Spinal cord (tissue), 10 donors: ENCODE results near the gene LSM11. TPM values are rescaled to one million over a fixed set of nuclear protein-coding genes. Genes with fewer than 3 reads are reported as not detected.

ENCODE experiments used
- DNase-seq, 6 donors: peaks; one replicate each; pipeline versions ENCODE4 v3.0.0 to v3.0.0-alpha.2; 2013 to 2015; ENCODE audit warnings: low spot score in 6 of 6, low read depth in 4 of 6
- H3K27ac ChIP-seq: one replicate; pipeline ENCODE4 v1.5.1; 2013; ENCODE audit warnings: low read depth, low read length, control low read depth
- H3K27me3 ChIP-seq: one replicate; pipeline ENCODE4 v1.6.1; 2013; ENCODE audit warnings: low read length; ENCODE audit not compliant: control insufficient read depth, insufficient read depth
- H3K36me3 ChIP-seq: one replicate; pipeline ENCODE4 v1.6.1; 2013; ENCODE audit warnings: low read length; ENCODE audit not compliant: control insufficient read depth, insufficient read depth
- H3K4me1 ChIP-seq: one replicate; pipeline ENCODE4 v1.6.1; 2013; ENCODE audit warnings: low read length; ENCODE audit not compliant: control insufficient read depth, insufficient read depth
- H3K4me3 ChIP-seq: one replicate; pipeline ENCODE4 v1.5.1; 2013; ENCODE audit warnings: low read depth, low read length, control low read depth
- H3K9me3 ChIP-seq: one replicate; pipeline ENCODE4 v1.6.1; 2013; ENCODE audit warnings: low read length; ENCODE audit not compliant: control insufficient read depth, insufficient read depth
- WGBS: methylation state at CpG from one replicate; pipeline ENCODE4 v1.1.5; 2013; ENCODE audit warnings: missing lambda C conversion rate; ENCODE audit not compliant: insufficient coverage; 5-methylcytosine and 5-hydroxymethylcytosine counted together
- polyA plus RNA-seq, 2 donors: library from polyadenylated mRNA; unstranded; fragments of 120-200 nt; gene quantifications; one replicate each; pipeline ENCODE4 v1.2.1, GENCODE V29; 2013; ENCODE audit not compliant: insufficient read length in 2 of 2
- total RNA-seq, 2 donors: library from RNA; depleted of rRNA in 1 of 2; stranded (reverse); fragments of 120-200 nt in 1 of 2; fragments of >200 nt in 1 of 2; gene quantifications; one replicate each; pipeline versions ENCODE4 v1.2.3 to v1.2.4, GENCODE V29; 2013 to 2014
- donor health status: healthy.

LSM11 gene
- total and polyA plus RNA-seq, 4 donors: 18.7 to 66.3 (median 58.3) TPM

- DNase-seq: peak in 2 of 6 donors; percentile 78 to 81
- 3% methylated on average over 54 of the region's 56 CpGs for WGBS
- Histone ChIP-seq H3K27me3 (no peaks in the 10 kb centered on the region), H3K36me3 (peaks cover 5% of the 10 kb centered on the region), H3K27ac (no peak overlapping the region), H3K4me1 (peaks cover 7% of the 10 kb centered on the region), H3K9me3 (no peaks in the 10 kb centered on the region), H3K4me3 (peak overlapping the region; percentile 64)
Measured at GRCh38 chr5:157744051-157745011, 819 bp downstream of the LSM11 start.

GRCh38 chr5:157745041-157745456, 1.5 kb downstream of the LSM11 start:
- Histone ChIP-seq H3K36me3 (peaks cover 2% of the 10 kb centered on the region), H3K9me3 (no peaks in the 10 kb centered on the region), H3K4me3 (peak overlapping the region; percentile 64), H3K4me1 (peaks cover 7% of the 10 kb centered on the region), H3K27me3 (no peaks in the 10 kb centered on the region), H3K27ac (no peak overlapping the region)
- WGBS: 50% methylated on average over 1 of the region's 4 CpGs
- peak in 1 of 6 donors; percentile 40 for DNase-seq

GRCh38 chr5:157747173-157747740, 3.7 kb downstream of the LSM11 start:
- peaks cover 7% of the 10 kb centered on the region for H3K4me1 ChIP-seq
- H3K36me3 ChIP-seq: peaks cover 5% of the 10 kb centered on the region
- no peak overlapping the region for H3K27ac ChIP-seq
- H3K9me3 ChIP-seq: no peaks in the 10 kb centered on the region
- no peak for DNase-seq
- 33% methylated on average over 1 of the region's 6 CpGs for WGBS
- H3K4me3 ChIP-seq: no peak overlapping the region
- no peaks in the 10 kb centered on the region for H3K27me3 ChIP-seq

GRCh38 chr5:157747766-157748700, 4.5 kb downstream of the LSM11 start:
- no peak for DNase-seq
- H3K27ac ChIP-seq: no peak overlapping the region
- no peak overlapping the region for H3K4me3 ChIP-seq
- H3K9me3 ChIP-seq: no peaks in the 10 kb centered on the region
- H3K4me1 ChIP-seq: peaks cover 7% of the 10 kb centered on the region
- H3K36me3 ChIP-seq: peaks cover 9% of the 10 kb centered on the region
- no peaks in the 10 kb centered on the region for H3K27me3 ChIP-seq
- 100% methylated on average over 1 of the region's 8 CpGs for WGBS

DNA sequence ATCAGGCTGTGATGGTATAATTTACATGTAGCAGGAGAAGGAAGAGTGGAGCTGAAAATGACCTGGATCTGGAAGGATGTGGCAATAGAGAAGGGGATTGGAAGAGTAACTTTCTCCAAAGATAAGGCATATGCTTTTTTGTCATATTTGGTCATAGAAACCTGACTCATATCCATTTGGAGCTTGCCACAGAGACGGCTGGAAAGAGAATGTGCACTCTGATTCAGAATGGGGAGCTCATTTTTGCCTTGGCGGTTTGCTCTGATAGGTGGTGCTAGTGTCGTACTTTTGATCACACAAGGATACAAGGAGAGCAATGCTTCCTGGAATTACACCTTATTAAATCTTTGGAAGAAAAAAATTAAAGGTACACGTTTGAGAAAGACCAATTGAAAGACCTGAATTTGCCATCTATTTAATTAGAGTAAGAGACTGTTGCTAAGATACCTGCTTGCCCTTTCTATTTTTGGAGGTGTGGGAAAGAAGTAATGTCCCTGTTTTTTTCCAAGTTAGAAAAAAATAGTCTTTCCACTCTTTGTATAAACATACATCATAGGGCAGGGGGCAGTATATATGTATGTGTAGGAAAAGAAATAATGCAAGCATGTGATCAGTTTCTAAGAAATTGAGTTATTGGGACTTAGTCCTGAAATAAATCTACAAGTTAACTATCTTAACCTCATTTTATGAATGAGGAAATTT, 5.4 kb downstream of the LSM11 start:
- 73% methylated on average over 3 of the region's 4 CpGs for WGBS
- Histone ChIP-seq H3K27ac (no peak overlapping the region), H3K4me3 (no peak overlapping the region), H3K27me3 (no peaks in the 10 kb centered on the region), H3K36me3 (peaks cover 10% of the 10 kb centered on the region), H3K4me1 (peaks cover 7% of the 10 kb centered on the region), H3K9me3 (no peaks in the 10 kb centered on the region)
- peak in 1 of 6 donors; percentile 61 for DNase-seq

GRCh38 chr5:157749462-157749799, 5.9 kb downstream of the LSM11 start:
- no peak for DNase-seq
- Histone ChIP-seq H3K27ac (no peak overlapping the region), H3K36me3 (peaks cover 16% of the 10 kb centered on the region), H3K9me3 (no peaks in the 10 kb centered on the region), H3K27me3 (no peaks in the 10 kb centered on the region), H3K4me3 (no peak overlapping the region), H3K4me1 (peaks cover 5% of the 10 kb centered on the region)
- no CpG with 5 or more reads among the region's 11 CpGs for WGBS

DNA sequence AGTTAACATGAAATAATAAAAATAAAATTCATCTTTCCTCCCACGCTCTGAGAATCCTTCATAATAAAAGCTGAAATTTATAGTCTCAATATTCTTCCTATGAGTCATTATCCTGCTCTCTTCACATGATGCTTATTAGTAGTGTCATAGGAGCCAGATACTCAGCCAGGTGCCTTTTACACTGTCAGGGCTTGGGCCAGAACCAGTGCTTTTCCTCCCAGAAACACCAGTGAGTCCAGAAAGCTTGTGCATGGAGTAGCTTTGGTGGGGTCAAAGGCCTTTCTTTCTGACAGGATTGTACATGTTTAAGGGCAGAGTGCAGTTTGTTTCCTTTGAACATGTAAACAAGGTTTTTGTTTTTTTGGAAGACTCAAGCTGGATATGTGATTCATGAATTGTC, 6.8 kb downstream of the LSM11 start:
- Histone ChIP-seq H3K36me3 (peaks cover 23% of the 10 kb centered on the region), H3K27ac (no peak overlapping the region), H3K27me3 (no peaks in the 10 kb centered on the region), H3K9me3 (no peaks in the 10 kb centered on the region), H3K4me1 (no peaks in the 10 kb centered on the region), H3K4me3 (no peak overlapping the region)
- DNase-seq: no peak
- WGBS: no CpG with 5 or more reads among the region's 1 CpG

DNA sequence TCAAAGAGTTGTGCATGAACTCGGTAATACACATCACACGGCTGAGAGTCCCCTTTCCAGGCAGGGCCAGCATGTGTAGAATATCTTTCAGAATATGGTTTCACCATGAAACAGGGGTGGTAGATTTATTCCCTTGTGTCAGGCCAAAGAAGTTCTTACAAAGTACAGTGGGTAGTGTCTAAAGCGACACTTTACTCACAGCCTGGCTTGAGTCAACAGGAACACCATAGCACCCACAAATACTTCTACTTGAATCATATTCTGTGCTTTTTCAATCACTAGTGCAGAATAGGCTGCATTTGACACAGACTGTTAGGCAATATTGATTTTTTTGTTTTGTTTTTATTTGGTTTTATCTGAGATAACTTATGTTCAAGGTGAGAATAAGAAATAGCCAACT, 12.6 kb downstream of the LSM11 start:
- Histone ChIP-seq H3K27me3 (no peaks in the 10 kb centered on the region), H3K4me3 (no peak overlapping the region), H3K36me3 (peaks cover 30% of the 10 kb centered on the region), H3K4me1 (no peaks in the 10 kb centered on the region), H3K27ac (no peak overlapping the region), H3K9me3 (no peaks in the 10 kb centered on the region)
- DNase-seq: no peak
- WGBS: 93% methylated on average over 2 of the region's 3 CpGs

DNA sequence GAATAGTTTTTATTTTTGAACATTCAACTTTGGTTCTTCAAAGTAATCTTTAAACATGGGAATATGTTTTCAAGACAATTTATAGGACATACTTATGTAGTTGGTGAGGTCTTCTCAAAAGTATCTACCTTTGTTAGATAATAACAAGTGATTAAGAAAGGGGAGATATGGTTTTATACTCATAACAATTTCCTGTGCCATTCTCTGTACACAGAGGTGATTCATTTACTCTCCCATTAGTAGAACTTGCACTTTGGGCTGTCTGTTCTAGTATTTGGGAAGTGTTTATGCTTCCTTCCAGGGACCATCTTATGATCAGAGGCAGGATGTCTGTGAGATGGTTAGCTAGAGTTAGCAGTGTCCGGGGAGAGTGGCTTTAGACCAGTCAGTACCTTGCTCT, 15.2 kb downstream of the LSM11 start:
- Histone ChIP-seq H3K36me3 (peaks cover 23% of the 10 kb centered on the region), H3K9me3 (no peaks in the 10 kb centered on the region), H3K27me3 (no peaks in the 10 kb centered on the region), H3K4me1 (peaks cover 7% of the 10 kb centered on the region), H3K4me3 (no peak overlapping the region), H3K27ac (no peak overlapping the region)
- DNase-seq: no peak
- WGBS: 67% methylated on average over 1 of the region's 1 CpG
